ENCODE data around the gene EBI3.

- TF ChIP-seq, protein P1, sequence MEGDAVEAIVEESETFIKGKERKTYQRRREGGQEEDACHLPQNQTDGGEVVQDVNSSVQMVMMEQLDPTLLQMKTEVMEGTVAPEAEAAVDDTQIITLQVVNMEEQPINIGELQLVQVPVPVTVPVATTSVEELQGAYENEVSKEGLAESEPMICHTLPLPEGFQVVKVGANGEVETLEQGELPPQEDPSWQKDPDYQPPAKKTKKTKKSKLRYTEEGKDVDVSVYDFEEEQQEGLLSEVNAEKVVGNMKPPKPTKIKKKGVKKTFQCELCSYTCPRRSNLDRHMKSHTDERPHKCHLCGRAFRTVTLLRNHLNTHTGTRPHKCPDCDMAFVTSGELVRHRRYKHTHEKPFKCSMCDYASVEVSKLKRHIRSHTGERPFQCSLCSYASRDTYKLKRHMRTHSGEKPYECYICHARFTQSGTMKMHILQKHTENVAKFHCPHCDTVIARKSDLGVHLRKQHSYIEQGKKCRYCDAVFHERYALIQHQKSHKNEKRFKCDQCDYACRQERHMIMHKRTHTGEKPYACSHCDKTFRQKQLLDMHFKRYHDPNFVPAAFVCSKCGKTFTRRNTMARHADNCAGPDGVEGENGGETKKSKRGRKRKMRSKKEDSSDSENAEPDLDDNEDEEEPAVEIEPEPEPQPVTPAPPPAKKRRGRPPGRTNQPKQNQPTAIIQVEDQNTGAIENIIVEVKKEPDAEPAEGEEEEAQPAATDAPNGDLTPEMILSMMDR (IDR thresholded peaks at IDR 0.05): no peak
- TF ChIP-seq POLR2A (IDR thresholded peaks at IDR 0.05): no peak
Measured at GRCh38 chr19:4194353-4194752, 35.0 kb upstream of the EBI3 start.
